GM18499 (cell line): ENCODE results near the gene ZFYVE1.
"Not testable (repeated sequence)": the region's sequence is repeated elsewhere in the genome, so short reads cannot be mapped to it uniquely, and the experiment has no call there.

ENCODE experiments used
- ATAC-seq: cut with Tn5 transposase; IDR thresholded peaks from one replicate; pipeline ENCODE4 v1.9.1; 2021; ENCODE audit warnings: moderate number of reproducible peaks; ENCODE audit not compliant: insufficient read depth, unreplicated experiment

ZFYVE1 gene, protein sequence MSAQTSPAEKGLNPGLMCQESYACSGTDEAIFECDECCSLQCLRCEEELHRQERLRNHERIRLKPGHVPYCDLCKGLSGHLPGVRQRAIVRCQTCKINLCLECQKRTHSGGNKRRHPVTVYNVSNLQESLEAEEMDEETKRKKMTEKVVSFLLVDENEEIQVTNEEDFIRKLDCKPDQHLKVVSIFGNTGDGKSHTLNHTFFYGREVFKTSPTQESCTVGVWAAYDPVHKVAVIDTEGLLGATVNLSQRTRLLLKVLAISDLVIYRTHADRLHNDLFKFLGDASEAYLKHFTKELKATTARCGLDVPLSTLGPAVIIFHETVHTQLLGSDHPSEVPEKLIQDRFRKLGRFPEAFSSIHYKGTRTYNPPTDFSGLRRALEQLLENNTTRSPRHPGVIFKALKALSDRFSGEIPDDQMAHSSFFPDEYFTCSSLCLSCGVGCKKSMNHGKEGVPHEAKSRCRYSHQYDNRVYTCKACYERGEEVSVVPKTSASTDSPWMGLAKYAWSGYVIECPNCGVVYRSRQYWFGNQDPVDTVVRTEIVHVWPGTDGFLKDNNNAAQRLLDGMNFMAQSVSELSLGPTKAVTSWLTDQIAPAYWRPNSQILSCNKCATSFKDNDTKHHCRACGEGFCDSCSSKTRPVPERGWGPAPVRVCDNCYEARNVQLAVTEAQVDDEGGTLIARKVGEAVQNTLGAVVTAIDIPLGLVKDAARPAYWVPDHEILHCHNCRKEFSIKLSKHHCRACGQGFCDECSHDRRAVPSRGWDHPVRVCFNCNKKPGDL

DNA sequence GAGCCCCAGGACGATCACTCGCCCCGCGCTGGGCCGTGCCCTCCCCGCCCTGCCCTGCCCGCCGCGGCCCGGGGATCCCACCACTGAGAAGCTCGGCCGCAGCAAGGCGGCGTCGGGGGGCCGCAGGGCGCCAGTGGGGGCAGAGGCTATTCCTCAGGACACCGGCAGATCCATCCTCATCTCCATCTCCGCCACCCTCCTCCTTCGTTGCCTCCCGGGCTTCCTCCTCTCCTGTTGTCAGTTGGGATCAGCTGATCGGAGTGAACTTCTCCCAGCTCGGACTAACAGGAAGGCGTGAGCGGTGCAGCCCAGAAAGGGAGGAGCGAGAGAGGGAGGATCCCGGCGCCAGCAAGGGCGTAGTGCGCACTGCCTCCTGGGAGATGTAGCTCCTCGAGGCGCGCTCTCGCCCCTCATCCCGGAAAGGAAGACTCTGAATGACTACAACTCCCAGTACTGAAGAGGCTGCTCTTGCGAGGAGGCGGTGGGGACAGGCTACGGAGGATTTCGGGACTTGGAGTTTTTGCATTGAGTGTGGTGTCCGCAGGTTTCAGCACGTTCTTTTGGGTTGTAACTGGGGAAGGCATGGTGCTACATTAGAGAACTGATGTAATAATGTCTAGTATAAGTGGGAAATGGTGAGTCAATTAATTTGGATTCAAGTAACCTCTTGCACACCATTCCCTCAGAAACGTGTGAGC lies at the start of gene ZFYVE1:
Gene ZFYVE1 (minus strand): TSS at position 262 of the 698 bp plus-strand sequence. CDS start 2,598 bp downstream, outside the sequence.
- ATAC-seq, result peak; percentile 94

DNA sequence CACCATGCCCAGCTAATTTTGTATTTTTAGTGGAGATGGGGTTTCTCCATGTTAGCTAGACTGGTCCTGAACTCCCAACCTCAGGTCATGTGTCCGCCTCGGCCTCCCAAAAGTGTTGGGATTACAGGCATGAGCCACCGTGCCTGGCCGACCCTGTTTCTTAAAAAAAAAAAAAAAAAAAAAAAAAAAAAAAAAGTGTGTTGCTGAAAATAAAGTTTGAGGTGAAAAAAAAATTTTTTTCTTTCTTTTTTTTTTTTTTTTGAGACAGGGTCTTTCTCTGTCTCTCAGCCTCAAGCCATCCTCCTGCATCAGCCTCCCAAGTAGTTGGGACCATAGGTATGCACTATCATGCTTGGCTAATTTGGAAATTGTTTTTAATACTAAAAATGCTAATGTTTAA lies 42.7 kb upstream of the ZFYVE1 start:
- no peak for ATAC-seq

DNA sequence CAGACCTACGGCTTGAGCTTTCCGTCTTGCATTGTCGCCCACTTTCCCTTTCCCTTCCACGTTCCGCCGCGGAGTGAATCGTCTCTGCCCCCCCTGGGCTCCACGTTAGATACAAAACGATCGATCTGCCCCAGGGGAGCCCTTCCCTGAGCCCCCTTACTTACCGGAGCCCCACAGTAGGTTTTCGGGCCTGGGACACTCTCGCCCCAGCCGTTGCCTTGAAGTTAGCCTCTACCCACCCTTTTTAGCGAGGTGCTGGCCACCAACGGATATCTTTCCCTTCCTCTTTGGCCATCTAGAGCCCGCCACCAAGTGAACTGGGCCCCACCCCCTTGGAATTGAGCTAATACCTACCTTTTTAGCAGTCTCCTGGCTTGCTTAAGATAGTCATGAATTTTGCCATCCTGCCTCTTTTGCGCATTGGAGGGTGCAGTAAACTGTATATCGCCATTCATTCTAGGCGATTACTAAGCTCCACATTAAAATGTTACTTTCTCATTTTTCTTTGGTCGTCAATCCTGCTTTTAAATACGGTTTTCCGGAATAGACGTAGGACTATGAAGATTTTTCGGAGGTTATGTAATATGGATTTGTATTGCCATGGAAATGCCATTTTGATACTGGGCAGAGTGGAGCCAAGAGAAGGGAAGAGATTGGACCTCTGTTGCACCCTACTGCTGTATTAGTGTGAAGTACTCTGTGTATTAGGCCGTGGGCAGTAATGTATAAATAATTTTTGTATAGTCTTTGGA lies 32.2 kb upstream of the ZFYVE1 start:
- ATAC-seq, result no peak

DNA sequence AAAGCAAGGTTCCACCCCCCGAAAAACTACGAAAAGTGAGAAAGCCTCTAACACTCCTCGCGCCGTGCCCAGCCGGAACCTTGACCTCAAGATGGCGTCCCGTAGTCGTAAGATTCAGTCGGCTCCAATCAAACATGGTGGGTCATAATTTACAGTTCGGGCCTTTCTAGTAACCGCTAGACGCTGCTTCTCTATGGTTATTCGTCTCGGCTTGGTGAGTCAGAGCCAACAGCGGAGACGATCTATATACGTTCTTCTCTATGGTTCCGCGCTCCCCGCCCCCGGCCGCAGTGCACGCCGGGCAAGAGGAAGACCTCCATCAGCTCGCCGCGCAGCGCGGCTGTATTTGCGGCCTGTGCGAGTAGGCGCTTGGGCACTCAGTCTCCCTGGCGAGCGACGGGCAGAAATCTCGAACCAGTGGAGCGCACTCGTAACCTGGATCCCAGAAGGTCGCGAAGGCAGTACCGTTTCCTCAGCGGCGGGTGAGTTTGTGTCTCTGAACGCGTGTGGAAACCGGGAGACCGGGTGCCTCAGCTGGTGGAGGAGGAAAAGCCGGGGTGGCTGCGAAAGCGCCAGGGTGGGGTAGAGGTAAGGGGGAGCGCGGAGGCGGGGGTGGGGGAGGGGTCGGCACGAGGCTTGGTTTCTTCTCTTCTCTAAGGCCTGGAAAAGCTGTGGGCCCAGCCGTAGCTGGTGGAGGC lies 31.5 kb upstream of the ZFYVE1 start, which contains the start of gene RBM25:
Gene RBM25 (plus strand): TSS at position 311 of the 698 bp plus-strand sequence. CDS start 13,108 bp downstream, outside the sequence.
- ATAC-seq, result peak; percentile 91

DNA sequence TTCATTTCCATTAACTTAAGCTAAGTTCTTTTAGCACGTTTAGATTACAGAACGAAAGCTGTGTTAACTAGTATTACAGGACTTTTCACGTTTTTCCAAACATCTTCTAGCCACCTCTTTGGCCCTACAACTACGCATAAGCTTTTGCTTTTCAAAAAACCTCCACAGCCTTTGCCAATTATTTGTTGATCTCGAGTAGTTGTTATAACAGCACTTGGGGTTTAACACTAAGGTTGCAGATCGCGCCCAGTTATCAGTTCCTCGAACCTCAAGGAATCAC lies 31.0 kb upstream of the ZFYVE1 start:
- no peak for ATAC-seq

DNA sequence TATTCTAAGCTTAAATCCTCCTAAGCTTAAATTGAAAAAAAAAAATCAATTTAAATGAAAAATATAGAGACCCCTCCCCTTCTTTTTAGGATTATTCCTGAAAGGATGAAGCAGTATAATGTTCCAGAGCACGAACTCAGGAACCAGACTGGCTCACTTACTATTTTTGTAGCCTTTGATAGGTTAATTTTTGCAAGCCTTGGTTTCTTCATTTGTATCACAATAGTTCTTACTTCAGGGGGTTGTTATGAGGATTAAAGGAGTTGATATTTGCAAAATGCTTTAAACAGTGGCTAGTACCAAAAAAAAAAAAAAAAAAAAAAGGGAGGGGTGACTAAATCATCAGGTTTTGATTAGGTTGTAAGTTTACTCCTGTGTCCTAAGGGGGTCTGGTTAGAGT lies 28.3 kb upstream of the ZFYVE1 start:
- ATAC-seq, result no peak

DNA sequence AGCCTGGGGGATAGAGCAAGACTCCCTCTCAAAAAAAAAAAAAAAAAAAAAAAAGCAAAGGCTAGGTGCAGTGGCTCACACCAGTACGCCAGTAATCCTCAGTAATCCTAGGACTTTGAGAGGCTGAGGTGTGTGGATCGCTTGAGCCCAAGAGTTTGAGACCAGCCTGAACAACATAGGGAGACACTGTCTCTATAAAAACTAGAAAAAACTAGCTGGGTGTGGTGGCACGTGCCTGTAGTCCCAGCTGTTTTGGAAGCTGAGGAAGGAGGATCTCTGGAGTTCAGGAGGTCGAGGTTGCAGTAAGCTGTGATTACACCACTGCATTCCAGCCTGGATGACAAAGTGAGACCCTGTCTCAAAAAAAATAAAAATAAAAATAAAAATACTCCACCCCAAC lies 22.5 kb upstream of the ZFYVE1 start:
- ATAC-seq, result no peak

DNA sequence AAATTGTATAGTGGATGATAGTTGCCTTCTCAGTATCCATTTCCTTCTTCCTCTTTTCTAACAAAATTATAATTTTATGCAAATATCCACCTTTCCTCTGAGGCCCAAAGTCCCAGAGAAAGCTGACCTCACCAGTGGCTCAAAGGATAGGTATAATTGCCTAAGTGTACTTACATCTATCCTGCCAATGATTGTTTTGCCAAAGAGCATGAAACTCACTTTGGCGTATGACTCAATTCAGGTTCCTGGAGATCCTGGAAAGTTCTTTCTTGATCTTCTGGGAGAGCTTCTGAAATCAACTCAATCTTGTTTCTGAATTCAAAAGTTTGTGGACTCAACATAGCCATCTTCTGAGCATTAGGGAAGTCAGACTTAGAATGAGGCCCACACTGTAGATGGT lies 20.9 kb upstream of the ZFYVE1 start:
- ATAC-seq, result no peak

DNA sequence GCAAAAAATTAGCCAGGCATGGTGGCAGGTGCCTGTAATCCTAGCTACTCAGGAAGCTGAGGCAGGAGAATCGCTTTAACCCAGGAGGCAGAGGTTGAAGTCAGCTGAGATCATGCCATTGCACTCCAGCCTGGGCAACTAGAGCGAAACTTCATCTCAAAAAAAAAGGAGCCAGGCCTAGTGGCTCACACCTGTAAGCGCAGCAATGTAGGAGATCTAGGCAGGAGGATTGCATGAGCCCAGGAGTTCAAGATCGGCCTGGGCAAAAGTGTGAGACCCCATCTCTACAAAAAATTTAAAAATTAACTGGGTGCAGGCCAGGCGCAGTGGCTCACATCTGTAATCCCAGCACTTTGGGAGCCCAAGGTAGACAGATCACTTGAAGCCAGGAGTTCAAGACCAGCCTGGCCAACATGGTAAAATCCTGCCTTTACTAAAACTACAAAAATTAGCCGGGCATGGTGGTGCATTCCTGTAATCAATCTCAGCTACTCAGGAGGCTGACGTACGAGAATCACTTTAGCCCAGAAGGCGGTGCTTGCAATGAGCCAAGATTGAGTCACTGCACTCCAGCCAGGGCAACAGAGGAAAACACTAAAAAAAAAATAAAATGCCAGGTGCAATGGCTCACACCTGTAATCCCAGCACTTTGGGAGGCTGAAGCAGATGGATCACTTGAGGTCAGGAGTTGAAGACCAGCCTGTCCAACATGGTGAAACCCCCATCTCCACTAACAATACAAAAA lies 10.0 kb upstream of the ZFYVE1 start:
- ATAC-seq, result not testable (repeated sequence)

DNA sequence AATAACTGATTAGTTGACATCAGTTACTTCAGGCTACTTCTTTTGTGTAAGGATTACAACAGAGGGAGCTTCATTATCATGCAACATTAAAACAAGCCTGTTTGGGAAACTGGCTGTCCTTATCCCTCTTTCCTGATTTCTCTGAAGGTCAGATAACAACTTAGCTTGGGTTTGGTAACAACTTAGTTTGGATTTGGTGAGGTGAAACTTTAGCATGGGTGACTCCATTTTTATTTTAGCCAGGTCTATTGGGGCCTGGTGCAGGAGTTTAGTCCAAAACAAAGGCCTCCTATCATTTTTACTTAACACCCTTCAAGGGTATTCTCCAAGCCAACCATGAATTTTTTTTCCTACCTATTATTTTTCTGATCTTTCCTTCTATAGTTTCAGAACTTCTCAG lies 1.1 kb upstream of the ZFYVE1 start:
- ATAC-seq, result no peak

DNA sequence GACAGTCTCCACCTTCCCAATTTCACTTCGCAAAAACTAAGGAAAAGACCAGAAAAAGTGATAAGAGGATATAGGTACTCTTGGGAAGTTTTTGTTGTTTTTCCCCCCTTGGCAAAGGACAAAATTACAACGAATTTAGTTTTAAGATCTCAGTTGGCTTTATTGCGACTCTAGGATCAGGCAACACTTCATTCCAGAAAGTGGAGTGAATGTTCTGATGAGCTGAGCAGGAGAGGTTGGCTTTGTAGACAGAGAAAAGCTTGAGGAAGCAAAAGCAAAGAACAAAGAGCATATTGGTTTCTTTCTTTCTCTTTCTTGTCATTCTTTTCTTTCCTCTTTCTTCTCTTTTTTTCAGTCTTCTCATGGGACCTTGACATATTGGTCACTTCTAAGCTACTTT lies 640 bp upstream of the ZFYVE1 start:
- no peak for ATAC-seq

DNA sequence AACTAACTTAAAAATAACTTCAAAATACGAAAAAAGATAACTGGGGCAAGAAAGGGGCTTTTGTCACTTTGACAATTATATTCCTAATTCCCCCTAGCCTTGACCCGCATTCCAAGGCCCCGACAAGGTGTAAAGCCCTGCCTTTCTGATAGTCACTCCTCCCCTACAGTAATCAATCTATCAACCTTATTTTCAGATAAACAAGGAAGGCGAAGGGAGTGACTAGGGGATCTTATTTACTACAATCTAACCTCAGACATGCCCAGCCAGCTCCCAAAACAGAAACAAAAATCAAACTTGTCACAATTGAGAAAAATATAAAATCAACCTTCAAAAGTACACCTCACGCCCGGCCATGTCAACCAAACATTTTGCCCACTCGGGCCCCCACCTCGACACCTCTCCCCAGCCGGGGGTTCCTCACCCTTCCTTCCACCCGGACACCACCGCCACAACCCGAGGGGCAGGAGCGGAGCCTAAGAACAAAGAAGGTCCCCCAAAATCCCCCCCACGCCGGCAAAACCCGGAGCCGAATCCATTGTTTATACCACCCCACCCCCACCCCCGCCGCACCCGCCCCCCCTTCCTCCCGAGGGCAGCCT lies 562 bp downstream of the ZFYVE1 start:
- ATAC-seq, result no peak

DNA sequence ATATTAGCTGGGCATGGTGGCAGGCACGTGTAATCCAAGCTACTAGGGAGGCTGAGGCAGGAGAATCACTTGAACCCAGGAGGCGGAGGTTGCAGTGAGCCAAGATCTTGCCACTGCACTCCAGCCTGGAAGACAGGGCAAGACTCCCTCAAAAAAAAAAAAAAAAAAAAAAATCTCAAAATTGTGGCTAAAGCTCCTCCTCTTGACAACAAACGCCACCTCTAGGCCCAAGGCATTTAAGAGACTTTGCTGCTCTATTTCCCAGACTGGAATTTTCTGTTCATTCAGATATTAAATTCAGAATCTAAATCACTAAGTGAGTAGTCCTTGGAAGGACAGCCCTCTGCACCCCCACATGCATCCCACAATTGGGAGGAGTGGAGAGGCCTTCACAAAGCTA lies 1.4 kb downstream of the ZFYVE1 start:
- ATAC-seq, result no peak

DNA sequence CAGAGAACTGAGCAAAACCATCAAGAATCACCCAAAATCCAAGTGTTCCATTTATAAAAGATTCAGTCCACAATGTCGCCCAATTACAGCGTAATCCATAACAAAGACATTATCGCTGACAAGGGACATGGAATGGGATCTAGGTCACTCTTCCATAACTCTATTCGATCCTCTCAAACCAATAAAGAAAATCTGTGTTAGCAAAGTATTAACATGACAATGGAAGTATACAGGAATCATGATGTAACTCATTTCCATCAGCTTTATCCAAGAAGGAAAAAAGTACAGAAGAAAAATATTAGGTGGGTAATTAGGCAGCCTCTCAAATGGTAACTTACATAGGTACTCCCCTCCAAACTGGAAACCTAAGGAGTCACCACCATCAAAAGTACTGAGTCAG lies 4.9 kb downstream of the ZFYVE1 start:
- no peak for ATAC-seq

DNA sequence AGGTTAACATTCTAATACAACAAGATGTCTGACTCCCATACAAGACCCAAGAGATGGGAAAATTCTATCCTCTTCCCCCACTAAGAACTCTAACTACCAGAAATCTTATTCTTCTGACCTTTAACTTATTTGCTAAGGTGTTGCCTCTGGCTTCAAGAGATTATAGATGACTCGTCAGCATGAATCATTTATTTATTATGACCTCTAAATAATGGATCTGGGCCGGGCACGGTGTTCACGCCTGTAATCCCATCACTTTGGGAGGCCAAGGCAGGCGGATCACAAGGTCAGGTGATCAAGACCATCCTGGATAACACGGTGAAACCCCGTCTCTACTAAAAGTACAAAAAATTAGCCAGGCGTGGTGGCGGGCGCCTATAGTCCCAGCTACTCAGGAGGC lies 10.9 kb downstream of the ZFYVE1 start:
- not testable (repeated sequence) for ATAC-seq

DNA sequence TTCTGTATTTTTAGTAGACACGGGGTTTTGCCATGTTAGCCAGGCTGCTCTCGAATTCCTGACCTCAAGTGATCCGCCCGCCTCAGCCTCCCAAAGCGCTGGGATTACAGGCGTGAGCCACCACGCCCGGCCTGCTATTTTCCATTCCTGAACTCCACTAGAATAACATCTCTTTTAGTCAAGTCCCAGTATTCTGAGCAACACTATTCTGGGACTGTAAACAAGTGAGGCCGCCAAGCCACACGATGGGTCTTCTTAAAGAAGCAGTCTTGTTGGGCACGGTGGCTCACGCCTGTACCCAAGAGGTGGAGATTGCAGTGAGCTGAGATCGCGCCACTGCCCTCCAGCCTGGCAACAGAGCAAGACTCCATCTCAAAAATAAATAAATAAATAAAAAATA lies 11.4 kb downstream of the ZFYVE1 start:
- ATAC-seq, result not testable (repeated sequence)

DNA sequence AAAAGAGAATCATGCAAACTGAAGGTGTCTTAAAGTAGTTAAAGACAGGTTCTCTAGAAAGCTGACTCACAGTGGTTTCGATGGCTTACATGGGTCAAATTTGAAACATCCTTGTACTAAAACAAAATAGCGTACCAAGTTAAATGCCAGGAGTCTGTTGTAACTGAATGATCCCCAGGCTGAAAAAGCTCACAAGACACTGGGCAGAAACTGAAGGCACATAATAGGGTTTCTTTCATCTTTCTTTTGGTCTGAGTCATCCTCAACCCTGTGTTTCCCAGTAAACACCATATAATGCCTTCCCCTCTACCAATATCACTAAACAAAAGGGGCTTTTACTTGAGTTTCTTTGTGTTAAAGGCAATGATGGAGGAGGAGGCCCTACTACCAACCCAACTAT lies 12.8 kb downstream of the ZFYVE1 start:
- peak; percentile 69 for ATAC-seq

DNA sequence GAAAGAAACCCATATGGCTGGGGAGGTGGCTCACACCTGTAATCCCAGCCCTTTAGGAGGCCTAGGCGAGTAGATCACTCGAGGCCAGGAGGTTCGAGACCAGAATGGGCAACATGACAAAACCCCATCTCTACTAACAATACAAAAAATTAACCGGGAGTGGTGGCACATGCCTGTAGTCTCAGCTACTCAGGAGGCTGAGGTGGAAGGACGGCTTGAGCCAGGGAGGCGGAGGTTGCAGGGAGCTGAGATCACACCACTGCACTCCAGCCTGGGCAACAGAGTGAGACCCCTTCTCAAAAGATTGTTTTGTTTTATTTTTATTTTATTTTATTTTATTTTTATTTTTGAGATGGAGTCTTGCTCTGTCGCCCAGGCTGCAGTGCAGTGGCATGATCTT lies 15.7 kb downstream of the ZFYVE1 start:
- not testable (repeated sequence) for ATAC-seq

DNA sequence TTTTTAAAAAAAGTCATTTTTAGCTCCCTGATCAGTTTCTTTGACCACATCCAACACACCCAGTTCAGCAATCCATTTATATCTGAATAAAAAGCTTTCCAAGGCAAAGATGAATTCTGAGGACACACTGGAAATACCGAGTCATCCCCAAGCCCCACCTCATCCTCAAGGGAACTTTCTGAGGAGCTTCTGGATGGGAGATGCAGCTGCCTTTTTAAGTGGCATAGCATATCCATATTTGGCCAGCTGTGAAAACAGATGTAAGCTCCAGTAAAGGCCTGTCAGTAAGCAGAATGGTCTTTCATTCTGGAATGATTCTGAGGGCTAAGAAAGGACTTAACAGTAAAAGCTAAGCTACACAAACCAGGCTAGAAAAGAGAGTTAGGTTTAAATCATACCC lies 18.4 kb downstream of the ZFYVE1 start:
- no peak for ATAC-seq
